HG03521 (cell line): Measurements from ENCODE around the gene TRPV5.

ENCODE experiments used
- ATAC-seq: cut with Tn5 transposase; IDR thresholded peaks from one replicate; pipeline ENCODE4 v1.9.1; 2021; ENCODE audit warnings: mild to moderate bottlenecking, moderate library complexity; ENCODE audit not compliant: unreplicated experiment

TRPV5 gene

GRCh38 chr7:142889816-142890215, 43.7 kb downstream of the TRPV5 start:
- no peak for ATAC-seq

- no peak for ATAC-seq
These were observed 46.1 kb downstream of the TRPV5 start for GRCh38 chr7:142887282-142888015.

GRCh38 chr7:142886866-142887265, 46.7 kb downstream of the TRPV5 start:
- ATAC-seq: no peak

- ATAC-seq: no peak
These were observed 48.0 kb downstream of the TRPV5 start, which contains the start of gene TRPV6 for GRCh38 chr7:142885311-142886230. TSS of gene TRPV6 (minus strand) at chr7:142885745.

GRCh38 chr7:142884286-142884640, 49.3 kb downstream of the TRPV5 start:
- ATAC-seq: no peak

GRCh38 chr7:142883571-142884285, 49.8 kb downstream of the TRPV5 start:
- no peak for ATAC-seq

- ATAC-seq: no peak
These were observed 50.4 kb downstream of the TRPV5 start for GRCh38 chr7:142883145-142883544.

GRCh38 chr7:142882338-142882678, 51.2 kb downstream of the TRPV5 start:
- ATAC-seq: no peak

- ATAC-seq: no peak
These were observed 51.8 kb downstream of the TRPV5 start for GRCh38 chr7:142881586-142882337.

GRCh38 chr7:142880876-142881505, 52.6 kb downstream of the TRPV5 start:
- peak; percentile 54 for ATAC-seq

- ATAC-seq: no peak
These were observed 54.5 kb downstream of the TRPV5 start for GRCh38 chr7:142879060-142879459.

GRCh38 chr7:142878315-142878714, 55.2 kb downstream of the TRPV5 start:
- ATAC-seq: no peak

GRCh38 chr7:142876991-142877910, 56.3 kb downstream of the TRPV5 start:
- ATAC-seq: no peak

- no peak for ATAC-seq
These were observed 57.1 kb downstream of the TRPV5 start for GRCh38 chr7:142876236-142876960.

GRCh38 chr7:142875456-142875855, 58.1 kb downstream of the TRPV5 start:
- ATAC-seq: no peak

- no peak for ATAC-seq
These were observed 58.7 kb downstream of the TRPV5 start for GRCh38 chr7:142874837-142875236.

GRCh38 chr7:142874409-142874808, 59.1 kb downstream of the TRPV5 start:
- ATAC-seq: no peak

GRCh38 chr7:142873871-142874270, 59.7 kb downstream of the TRPV5 start:
- no peak for ATAC-seq
